Smooth muscle cell (in vitro differentiated cells): ENCODE data around the gene SNCAIP. TPM values are rescaled to one million over a fixed set of nuclear protein-coding genes. Genes with fewer than 3 reads are reported as not detected.

Experiments
- DNase-seq: peaks from one replicate; lab custom pipeline; 2025; ENCODE audit not compliant: unreplicated experiment; lab: John Stamatoyannopoulos, UW
- H2AFZ ChIP-seq: fragments of 200-600 bp; sonication (generic); 2 replicates; pipeline ENCODE4 v1.6.0; 2016; ENCODE audit warnings: antibody characterized with exemption, low read depth, mild to moderate bottlenecking
- H3F3A ChIP-seq: fragments of 200-600 bp; sonication (generic); 2 replicates; pipeline ENCODE4 v1.6.0; 2017; ENCODE audit warnings: antibody characterized with exemption, low read depth
- H3K27ac ChIP-seq: fragments of 200-600 bp; sonication (generic); 2 replicates; pipeline ENCODE4 v1.5.1; 2016; ENCODE audit warnings: low read depth, mild to moderate bottlenecking
- H3K27me3 ChIP-seq: fragments of 200-600 bp; sonication (generic); 2 replicates; pipeline ENCODE4 v1.6.1; 2016; ENCODE audit warnings: low read depth, mild to moderate bottlenecking
- H3K36me3 ChIP-seq: fragments of 200-600 bp; sonication (generic); 2 replicates; pipeline ENCODE4 v1.5.1; 2016; ENCODE audit warnings: low read depth
- H3K4me1 ChIP-seq: fragments of 200-600 bp; sonication (generic); 2 replicates; pipeline ENCODE4 v1.5.1; 2016; ENCODE audit warnings: low read depth
- H3K4me2 ChIP-seq: fragments of 200-600 bp; sonication (generic); 2 replicates; pipeline ENCODE4 v1.6.0; 2016; ENCODE audit warnings: mild to moderate bottlenecking
- H3K4me3 ChIP-seq: fragments of 200-600 bp; sonication (generic); 2 replicates; pipeline ENCODE4 v1.5.1; 2016; ENCODE audit warnings: mild to moderate bottlenecking
- H3K79me2 ChIP-seq: fragments of 200-600 bp; sonication (generic); 2 replicates; pipeline ENCODE4 v1.6.0; 2016; ENCODE audit warnings: low read depth, mild to moderate bottlenecking
- H3K9ac ChIP-seq: fragments of 200-600 bp; sonication (generic); 2 replicates; pipeline ENCODE4 v1.6.0; 2016; ENCODE audit warnings: low read depth
- H3K9me3 ChIP-seq: fragments of 200-600 bp; sonication (generic); replicated peaks from 2 replicates; pipeline ENCODE4 v1.5.1; 2016; ENCODE audit warnings: low read depth
- H4K20me1 ChIP-seq: fragments of 200-600 bp; sonication (generic); 2 replicates; pipeline ENCODE4 v1.6.0; 2016; ENCODE audit warnings: low read depth
- WGBS: methylation state at CpG from one replicate; pipeline ENCODE4 v1.1.7; 2016; ENCODE audit warnings: low lambda C conversion rate; 5-methylcytosine and 5-hydroxymethylcytosine counted together
- polyA plus RNA-seq: library from polyadenylated mRNA; unstranded; fragments of >200 nt; fragmentation: Nextera tagmentation; extraction: Ambion mirVana; gene quantifications from 2 replicates; pipeline ENCODE4 v1.2.1, GENCODE V29; 2016
- total RNA-seq: library from RNA; depleted of rRNA; stranded (reverse); fragments of >200 nt; gene quantifications from 2 replicates; pipeline ENCODE4 v1.2.3, GENCODE V29; 2014
- TF ChIP-seq, protein P1 (sequence below): fragments of 200-600 bp; sonication (generic); IDR thresholded peaks from 2 replicates; pipeline ENCODE4 v1.5.1; 2017; ENCODE audit warnings: borderline replicate concordance, mild to moderate bottlenecking, antibody characterized with exemption; ENCODE audit not compliant: insufficient read depth, poor library complexity, severe bottlenecking

SNCAIP gene
- total and polyA plus RNA-seq, 2 experiments from 2014 or later: 7.2 to 8.0 TPM

DNA sequence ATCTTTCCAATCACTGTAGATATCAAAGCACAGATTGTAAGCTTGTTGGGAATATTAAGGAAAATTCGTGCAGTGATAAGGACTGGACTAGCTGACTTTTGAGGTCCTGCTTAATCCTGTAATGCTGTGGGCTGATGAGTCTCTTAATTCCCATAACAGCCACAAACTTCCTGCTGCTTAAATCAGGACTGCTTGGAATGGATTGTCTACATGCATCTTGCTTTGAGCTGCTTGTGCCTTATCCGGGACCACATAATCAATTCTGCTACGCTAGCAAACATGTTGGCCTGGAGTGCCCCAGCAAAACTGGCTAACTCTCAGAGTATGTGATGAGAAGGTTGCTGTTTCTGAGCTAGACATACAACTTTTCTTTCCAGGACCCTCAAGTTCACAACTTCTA lies 79.6 kb downstream of the SNCAIP start:
- no peak overlapping the region for H3K9ac ChIP-seq
- H3K9me3 ChIP-seq: no peaks in the 10 kb centered on the region
- H3K4me3 ChIP-seq: no peak overlapping the region
- 17% methylated on average over 3 of the region's 3 CpGs for WGBS
- H3F3A ChIP-seq: no peaks in the 10 kb centered on the region
- no peak overlapping the region for H3K27ac ChIP-seq
- no peaks in the 10 kb centered on the region for H3K79me2 ChIP-seq
- no peak for DNase-seq
- peak overlapping the region; percentile 43 for H3K4me2 ChIP-seq
- peaks cover 2% of the 10 kb centered on the region for H3K4me1 ChIP-seq
- TF ChIP-seq, protein P1, sequence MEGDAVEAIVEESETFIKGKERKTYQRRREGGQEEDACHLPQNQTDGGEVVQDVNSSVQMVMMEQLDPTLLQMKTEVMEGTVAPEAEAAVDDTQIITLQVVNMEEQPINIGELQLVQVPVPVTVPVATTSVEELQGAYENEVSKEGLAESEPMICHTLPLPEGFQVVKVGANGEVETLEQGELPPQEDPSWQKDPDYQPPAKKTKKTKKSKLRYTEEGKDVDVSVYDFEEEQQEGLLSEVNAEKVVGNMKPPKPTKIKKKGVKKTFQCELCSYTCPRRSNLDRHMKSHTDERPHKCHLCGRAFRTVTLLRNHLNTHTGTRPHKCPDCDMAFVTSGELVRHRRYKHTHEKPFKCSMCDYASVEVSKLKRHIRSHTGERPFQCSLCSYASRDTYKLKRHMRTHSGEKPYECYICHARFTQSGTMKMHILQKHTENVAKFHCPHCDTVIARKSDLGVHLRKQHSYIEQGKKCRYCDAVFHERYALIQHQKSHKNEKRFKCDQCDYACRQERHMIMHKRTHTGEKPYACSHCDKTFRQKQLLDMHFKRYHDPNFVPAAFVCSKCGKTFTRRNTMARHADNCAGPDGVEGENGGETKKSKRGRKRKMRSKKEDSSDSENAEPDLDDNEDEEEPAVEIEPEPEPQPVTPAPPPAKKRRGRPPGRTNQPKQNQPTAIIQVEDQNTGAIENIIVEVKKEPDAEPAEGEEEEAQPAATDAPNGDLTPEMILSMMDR: no peak
- no peaks in the 10 kb centered on the region for H4K20me1 ChIP-seq
- H2AFZ ChIP-seq: no peak overlapping the region
- H3K36me3 ChIP-seq: no peaks in the 10 kb centered on the region
- H3K27me3 ChIP-seq: no peaks in the 10 kb centered on the region

DNA sequence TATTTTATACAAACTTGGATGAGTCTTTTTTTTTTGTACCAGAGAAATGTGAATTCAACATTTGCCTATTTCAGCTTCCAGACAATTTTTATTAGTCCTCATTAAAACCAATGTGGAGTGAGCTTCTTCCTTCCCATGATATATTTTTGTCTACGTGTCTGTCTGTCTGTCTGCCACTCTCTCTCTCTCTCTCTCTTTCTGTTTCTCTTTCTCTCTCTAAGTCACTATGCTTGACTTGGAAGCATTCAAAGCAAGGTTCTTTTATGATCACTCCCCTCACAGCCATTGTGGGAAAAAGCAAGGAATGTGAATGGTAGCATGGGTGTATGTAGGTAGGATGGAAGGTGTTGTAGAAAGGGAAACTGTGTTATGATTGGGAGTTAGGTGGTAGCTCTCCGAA lies 80.2 kb downstream of the SNCAIP start:
- H3K36me3 ChIP-seq: no peaks in the 10 kb centered on the region
- no peaks in the 10 kb centered on the region for H4K20me1 ChIP-seq
- no peaks in the 10 kb centered on the region for H3F3A ChIP-seq
- WGBS: 91% methylated on average over 2 of the region's 2 CpGs
- no peak for DNase-seq
- TF ChIP-seq, protein P1: no peak
- H3K4me1 ChIP-seq: peaks cover 2% of the 10 kb centered on the region
- H3K4me3 ChIP-seq: no peak overlapping the region
- H3K9me3 ChIP-seq: no peaks in the 10 kb centered on the region
- no peak overlapping the region for H3K9ac ChIP-seq
- H3K79me2 ChIP-seq: no peaks in the 10 kb centered on the region
- no peak overlapping the region for H3K27ac ChIP-seq
- peak overlapping the region; percentile 43 for H3K4me2 ChIP-seq
- H2AFZ ChIP-seq: no peak overlapping the region
- H3K27me3 ChIP-seq: no peaks in the 10 kb centered on the region

GRCh38 chr5:122392824-122393223 lies 80.8 kb downstream of the SNCAIP start:
- Histone ChIP-seq H2AFZ (no peak overlapping the region), H3F3A (no peaks in the 10 kb centered on the region), H3K36me3 (no peaks in the 10 kb centered on the region), H3K9ac (no peak overlapping the region), H4K20me1 (no peaks in the 10 kb centered on the region), H3K4me2 (no peak overlapping the region), H3K4me3 (no peak overlapping the region), H3K4me1 (peaks cover 2% of the 10 kb centered on the region), H3K27ac (no peak overlapping the region), H3K9me3 (no peaks in the 10 kb centered on the region), H3K79me2 (no peaks in the 10 kb centered on the region), H3K27me3 (no peaks in the 10 kb centered on the region)
- TF ChIP-seq, protein P1: no peak
- WGBS: 51% methylated on average over 2 of the region's 2 CpGs
- DNase-seq: no peak

DNA sequence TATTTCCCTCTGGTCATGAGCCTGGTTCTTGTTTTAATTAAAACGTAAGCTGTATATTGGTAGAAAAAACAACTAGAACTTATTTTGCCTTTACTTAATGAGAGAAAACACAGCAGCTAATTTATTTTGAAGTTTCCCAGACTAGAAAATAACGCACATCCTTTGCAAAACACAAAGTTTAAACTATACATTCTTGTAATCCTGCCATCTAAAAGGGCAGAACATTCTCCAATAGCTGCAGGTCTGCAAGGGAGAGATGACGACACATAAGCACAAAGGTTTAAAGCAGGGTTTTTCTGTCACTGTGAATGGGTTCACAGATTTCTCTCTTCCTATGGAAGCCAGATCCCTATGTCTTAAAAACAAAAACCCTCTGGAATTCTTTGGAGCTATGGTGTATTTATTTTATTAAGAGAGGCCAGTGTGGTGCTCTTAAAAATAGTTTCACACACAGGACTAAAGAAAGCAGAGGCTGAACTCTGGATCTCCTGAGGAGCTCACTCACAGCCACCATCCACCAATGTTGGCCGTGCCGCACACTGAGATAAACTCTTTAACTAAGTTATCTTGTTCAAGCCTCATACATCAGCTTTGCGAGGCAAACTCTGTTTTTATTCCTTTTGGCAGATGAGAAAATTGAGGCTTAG lies 82.4 kb downstream of the SNCAIP start:
- DNase-seq: no peak
- Histone ChIP-seq H4K20me1 (no peaks in the 10 kb centered on the region), H2AFZ (no peak overlapping the region), H3K79me2 (no peaks in the 10 kb centered on the region), H3K36me3 (no peaks in the 10 kb centered on the region), H3F3A (no peaks in the 10 kb centered on the region), H3K4me3 (no peak overlapping the region), H3K27ac (peak overlapping the region; percentile 21), H3K4me1 (peaks cover 2% of the 10 kb centered on the region), H3K9ac (no peak overlapping the region), H3K4me2 (peak overlapping the region; percentile 55), H3K9me3 (no peaks in the 10 kb centered on the region), H3K27me3 (no peaks in the 10 kb centered on the region)
- whole genome bisulfite sequencing: 35% methylated on average over 6 of the region's 6 CpGs
- TF ChIP-seq, protein P1: no peak
